ENCODE data around the gene TDRD15.
"Not testable (repeated sequence)": the region's sequence is repeated elsewhere in the genome, so short reads cannot be mapped to it uniquely, and the experiment has no call there.

The TDRD15 gene

DNA sequence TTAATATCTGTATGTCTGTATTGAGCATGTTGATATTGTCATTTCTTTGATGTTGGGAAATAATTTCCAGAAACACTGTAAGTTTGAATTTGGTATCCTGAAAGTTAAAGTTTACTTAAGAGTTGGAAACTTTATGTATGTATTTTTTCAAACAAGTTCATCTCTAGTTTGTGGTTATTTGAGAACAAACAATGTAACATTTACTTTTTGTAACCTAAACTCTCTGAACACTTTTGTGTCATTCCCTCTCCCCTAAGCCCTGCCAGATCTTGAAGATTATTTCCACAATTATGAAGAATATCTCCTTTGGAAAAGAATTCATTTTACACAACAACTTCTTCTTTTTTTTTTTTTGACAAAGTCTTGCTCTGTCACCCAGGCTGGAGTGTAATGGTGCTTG lies 24.9 kb downstream of the TDRD15 start:
- DNase-seq: no peak

DNA sequence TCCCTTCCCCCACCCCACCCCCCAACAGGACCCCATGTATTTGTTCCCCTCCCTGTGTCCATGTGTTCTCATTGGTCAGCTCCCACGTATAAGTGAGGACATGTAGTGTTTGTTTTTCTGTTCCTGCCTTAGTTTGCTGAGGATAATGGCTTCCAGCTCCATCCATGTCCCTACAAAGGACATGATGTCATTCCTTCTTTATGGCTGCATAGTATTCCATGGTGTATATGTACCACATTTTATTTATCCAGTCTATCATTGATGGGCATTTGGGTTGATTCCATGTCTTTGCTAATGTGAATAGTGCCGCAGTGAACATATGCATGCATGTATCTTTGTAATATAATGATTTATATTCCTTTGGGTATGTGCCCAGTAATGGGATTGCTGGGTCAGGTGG lies 27.5 kb downstream of the TDRD15 start:
- not testable (repeated sequence) for DNase-seq

DNA sequence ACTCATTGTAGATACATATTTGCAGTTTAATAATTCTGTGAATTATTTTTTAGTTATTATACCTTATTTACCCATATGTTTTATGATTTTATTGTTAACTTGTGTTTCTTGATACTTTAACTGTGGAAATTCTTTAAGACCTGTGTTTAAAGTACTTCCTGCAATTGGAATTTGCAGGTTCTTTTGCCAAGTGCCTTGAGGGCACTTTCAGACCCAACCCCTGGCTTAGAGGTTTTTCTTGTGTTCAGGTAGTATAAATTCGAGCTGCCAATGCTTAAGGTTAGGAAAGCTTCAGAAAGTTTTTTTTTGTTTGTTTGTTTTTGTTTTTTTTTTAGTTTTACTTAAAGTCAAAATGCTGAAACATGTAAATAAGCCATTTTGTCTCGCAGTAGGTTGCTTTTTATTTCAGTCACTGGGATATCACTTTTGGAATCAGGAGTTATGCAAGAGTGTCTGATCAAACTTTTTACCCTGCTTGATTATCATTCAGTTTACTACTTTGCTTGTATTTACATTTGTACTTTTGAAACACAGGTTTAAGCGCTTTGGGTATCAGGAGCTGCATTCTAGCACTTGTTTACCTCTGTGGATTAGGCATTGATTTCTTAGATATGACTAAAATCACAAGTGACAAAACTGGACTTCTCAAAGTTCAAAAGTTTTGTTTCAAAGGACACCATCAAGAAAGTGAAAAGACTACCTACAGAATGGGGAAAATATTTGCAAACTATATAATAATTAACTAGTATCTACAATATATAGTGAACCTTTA lies 31.8 kb downstream of the TDRD15 start:
- DNase-seq: no peak

DNA sequence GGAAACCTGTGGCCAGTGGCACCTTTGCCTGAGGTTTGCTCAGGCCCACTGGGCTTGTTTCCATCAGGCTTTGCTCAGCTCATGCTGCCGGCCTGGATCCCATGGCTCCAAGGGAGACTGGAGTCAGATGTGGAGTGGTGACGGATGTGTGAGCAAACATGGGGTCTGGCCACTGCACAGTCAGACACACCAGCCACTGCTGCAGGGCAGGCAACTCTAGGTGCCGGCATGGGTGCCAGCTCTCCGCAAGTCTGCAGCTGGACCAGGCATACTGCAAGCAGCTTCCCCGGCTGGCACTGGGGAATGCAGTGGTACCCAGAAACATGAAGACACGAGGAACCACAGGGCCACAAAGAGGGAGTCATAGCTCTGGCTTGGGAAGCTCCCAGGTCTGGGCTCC lies 37.4 kb downstream of the TDRD15 start:
- DNase-seq: no peak

DNA sequence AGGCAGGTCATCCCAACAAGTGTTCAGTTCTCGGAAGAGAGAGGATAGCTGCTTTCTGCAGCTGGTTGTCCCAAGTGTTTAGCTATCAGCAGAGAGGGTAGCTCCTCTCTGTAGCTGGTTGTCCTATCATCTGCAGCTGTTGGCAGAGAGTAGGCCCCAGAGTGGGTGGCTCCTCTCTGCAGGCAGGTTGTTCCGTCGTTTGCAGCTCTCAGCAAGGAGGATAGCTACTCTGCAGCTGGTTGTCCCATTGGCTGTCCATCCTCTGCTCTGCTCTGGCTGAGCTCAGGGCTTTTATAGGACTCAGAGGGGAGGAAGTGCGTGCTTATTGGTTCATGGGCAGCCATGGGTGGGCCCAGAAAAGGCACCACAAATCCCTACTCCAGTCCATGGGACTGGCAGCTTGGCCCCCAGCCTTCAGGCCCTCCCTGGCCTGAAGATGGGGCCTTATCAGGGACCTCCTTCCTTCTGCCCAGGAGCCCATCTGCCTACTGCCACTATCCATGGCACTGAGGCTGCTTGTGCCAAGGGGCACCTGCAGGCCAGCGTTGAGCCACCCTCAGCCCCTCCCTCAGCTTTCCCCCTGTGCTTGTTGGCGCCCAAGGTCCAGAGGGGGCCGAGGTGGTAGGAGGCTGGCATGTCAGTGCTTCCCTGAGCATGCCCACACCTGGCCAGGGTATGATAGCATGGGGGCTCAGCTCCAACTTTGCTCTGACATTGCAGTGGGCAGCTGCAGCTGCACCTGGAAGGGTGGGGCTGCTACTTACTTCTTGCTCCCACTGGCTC lies 38.3 kb downstream of the TDRD15 start:
- DNase-seq: no peak

DNA sequence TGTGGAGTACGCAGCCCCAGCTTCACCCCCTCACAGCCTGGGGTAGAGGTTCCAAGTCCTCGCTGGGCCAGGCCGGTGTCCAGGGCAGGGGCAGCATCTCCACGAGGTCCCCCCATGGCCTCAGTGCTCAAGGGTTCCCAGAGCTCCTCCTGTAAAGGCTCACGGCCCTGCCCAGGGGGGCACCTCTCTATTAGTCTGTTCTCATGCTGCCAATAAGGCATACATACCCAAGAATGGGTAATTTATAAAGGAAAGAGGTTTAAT lies 38.8 kb downstream of the TDRD15 start:
- no peak for DNase-seq

DNA sequence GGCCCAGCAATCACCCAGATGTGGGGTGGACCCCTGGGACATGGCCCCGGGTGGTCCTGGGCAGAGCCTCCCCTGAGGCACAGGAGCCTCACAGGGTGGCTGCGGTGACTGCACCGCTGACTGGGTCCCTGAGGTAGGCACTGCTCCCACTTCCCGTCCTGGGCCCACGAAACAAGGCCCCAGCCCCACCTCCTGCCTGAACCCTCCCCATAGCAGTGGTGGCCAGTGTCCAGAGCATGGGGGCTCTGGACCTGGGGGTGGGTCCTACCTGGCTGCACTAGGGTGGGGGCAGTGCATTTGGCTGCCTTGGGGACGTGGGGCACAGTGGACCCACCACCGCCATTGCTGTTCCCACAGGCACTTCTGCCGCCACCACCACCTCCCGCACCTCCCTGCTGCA lies 39.4 kb downstream of the TDRD15 start:
- no peak for DNase-seq

DNA sequence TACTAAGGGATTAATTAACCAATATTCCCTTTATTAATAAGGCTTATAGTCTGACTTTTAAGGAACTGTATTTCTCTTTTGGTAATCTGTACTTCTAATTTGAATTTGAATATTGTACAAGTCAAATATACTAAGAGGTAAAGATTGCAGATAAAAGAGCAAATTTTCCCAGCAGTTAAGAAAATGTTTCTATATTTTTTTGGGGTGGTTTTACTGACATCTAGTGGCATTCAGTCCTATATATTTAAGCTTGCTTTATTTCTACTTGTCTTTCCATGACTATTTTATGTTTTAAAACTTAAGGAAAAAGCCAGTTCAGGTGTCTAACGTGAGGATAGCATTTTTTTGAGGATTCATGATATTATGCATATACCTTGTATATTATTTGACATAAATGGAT lies 41.6 kb downstream of the TDRD15 start:
- no peak for DNase-seq

DNA sequence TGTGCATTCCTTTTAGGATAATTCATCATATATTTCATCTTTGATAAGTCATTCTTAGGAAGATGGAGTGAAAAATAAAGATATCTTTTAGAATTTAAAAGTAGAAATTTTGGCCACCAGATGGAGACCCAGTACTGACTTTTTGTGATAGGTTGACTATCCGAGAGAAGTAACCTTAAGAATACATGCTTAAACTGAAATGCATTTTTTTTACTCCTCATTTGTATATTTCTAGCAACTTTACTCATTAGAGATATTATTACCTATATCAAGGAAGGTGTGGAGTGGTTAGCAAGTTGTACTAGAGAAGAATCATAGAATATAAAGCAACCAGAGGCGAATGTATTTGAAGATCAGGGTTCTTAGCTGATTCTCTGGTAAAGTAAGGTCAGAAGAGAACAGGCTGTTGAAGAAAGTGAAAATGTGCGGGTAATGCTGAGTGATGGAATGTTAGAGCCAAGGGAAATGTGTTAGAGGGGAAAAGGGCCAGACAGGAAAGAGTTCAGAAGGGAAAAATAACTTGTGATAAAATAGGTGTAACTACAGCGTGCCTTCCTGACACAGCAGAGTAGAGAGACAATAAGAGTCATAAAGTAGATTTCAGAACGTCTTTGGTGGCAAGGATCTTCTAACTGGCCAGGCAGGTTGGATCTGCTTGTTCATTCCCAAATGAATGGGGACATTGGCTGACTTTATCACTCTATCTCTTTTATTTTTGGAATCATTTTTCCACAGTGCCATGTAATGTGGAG lies 52.3 kb downstream of the TDRD15 start:
- peak; percentile 55 to 70 (median 62) for DNase-seq

DNA sequence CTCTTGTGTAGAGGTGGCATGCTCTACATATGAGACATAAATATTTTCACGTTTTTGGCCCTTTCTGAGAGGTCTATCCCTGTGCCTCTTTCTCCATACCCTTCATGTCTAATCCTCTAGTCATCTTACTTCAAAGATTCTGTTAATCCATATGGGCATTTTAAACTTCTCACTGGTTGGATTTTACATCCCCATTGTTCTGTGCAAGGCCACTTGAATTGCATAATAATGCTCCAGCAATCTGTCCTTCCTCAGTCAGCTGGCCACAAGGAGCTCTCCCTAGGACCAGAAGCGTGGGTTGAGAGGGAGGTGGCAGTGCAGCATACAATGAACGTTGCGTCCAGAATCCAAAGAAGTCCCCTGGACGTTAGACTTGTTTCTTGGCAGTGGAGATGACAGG lies 58.2 kb downstream of the TDRD15 start:
- no peak for DNase-seq

DNA sequence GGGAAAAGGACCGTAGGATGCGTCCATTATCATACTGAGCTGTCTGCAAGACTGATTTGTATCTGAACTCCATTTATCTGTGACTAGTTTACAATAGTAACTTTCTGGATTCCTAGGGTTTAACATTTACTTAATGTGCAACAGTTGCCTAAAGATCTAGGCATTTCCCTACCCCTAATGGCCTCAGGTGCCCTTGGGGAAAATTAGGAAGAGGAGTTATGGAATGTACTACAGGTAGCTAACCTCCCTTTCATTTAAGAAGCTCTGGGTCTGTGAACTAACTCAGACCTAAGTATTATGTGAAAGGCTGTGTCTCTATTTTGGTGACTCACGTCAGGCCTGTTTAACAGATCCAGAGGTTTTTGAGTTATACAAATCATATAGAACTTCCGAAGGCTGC lies 59.5 kb downstream of the TDRD15 start:
- no peak for DNase-seq

DNA sequence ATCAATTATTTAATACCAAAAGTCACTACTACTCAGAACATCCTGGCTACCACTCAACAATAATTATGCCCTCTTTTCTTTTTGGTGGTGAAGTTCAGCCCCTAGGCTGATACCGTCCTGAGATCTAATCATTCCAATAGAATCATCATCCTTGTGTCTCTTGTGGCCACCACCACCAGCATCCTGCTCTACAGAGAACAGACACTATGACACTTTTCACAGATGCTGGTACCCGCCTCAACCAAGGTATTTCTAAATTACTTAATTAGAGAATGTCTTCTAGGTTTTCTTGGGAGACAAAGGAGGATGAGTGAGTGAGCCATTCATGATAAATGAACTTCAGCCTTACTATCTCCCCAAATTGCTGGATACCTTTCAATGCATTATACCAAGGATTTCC lies 60.0 kb downstream of the TDRD15 start:
- no peak for DNase-seq

DNA sequence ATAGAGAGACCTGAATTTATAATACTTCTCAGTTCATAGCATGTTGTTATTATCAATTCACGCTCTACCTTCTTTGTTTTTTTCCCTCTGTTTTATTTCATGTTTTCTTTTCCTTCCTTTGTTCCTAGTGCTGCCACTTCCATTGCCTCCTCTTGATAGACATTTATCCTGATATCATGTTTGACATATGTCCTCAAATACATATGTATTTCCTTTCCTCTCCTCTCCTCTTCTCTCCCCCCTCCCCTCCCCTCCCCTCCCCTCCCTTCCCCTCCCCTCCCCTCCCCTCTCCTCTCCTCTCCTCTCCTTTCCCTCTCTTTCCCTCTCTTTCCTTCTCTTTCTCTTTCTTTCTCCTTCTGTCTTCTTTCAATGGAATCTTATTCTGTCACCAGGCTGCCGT lies 67.8 kb downstream of the TDRD15 start:
- DNase-seq: no peak

Data from suppressor macrophage treated with lipopolysaccharide for 1 hour (primary cell).